ENCODE data around the gene FBXO36.
"Not testable (repeated sequence)": the region's sequence is repeated elsewhere in the genome, so short reads cannot be mapped to it uniquely, and the experiment has no call there.

The FBXO36 gene

DNA sequence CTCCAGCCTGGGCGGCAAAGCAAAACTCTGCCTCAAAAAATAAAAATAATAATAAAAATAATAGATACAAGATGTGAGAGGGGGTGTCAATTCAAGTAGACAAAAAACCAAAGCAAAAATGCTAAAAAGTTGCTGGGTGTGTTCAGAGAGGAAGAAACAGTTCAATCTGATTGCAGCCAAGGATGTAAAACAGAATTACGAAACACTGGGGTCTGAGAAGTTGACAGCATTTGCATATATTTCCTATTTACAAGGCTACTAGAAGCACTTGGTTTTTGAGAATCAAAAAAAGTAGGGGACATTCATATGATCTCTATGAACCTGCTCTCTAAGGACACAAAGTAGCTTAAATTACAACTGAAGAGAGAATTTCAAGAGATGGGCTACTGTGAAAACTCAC is 8.1 kb upstream of the FBXO36 start:
- no peak for DNase-seq

DNA sequence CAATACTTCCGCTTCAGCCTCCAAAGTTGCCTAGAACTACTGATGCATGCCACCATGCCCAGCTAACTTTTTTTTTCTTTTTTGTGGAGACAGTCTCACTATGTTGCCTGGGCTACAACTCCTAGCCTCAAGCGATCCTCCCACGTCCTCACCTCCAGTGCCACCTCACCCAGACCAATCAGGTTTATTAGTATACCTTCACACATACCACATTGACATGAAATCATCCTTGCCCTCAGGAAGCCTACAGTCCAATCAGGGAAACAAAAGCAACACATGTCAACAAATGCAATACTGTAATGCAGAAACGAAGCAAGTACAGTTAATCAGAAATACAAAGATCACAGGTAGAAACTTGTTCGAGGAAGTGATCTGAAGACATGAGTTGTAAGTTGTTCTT is 4.5 kb upstream of the FBXO36 start:
- no peak for DNase-seq

DNA sequence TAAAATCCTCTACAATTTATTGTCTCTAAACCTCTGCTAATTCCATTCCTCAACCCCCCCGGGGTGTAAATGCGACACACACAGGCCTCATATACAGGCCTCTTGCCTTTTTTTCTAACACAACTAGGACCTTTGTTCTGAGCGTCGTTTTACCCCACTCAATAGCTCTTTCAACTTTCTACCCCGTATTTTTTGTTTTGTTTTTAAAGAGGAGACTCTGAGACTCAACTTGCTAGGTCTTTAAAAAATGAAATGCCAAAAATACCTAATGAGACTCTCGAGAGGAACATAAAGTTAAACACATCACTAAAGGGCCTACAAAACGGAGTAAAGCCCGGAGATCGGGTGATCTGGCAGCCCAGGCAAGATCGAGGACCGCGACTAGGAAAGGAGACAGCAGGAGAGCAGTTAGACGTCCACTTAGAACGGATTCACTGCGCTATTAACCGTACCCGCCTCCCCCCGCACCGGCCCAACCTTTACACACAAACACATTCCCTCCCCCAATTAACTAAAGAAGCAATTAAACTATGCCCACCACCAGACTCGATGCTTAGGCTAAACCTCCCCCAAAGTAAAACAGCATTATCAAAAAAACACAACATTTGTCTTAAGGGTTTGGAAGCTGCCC is 2.2 kb upstream of the FBXO36 start:
- no peak for DNase-seq

DNA sequence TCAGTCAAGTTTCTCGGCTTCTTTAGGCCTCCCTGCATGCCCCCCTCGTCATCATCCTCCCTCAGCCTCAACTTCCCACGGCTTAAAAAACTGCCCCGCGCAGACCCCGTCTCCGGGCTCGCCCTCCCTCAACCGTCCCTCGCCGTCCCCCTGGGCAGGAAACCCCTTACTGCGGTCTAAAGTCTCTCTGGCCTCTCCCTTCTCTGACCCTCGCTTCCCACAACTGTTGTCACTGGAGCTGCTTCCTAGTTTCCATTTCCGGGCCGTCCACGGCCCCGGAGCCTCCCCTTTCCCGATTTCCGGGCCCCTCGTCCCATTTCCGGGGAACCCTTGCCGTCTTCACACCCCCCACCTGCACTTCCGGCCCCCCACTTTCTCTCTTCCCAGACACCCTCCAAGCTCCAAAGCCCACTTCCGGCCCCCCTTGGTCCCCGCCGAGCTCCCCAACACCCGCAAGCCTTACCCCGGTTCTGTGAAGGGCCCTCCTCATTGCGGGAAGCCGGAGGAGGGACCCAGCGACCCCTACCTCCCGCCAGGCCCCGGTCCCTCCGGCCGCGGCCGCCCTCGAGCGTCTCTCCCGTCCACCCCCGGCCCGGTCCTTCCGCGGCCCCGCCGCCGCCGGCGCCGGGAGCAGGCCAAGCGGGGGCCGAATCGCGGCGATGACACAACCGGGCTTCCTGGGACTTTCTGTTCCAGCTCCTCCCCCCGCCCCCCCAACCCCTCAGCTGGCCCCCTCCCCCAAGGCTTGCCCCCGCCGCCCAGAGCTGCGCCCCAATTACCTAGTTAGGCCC is 1.0 kb upstream of the FBXO36 start:
- no peak for DNase-seq

DNA sequence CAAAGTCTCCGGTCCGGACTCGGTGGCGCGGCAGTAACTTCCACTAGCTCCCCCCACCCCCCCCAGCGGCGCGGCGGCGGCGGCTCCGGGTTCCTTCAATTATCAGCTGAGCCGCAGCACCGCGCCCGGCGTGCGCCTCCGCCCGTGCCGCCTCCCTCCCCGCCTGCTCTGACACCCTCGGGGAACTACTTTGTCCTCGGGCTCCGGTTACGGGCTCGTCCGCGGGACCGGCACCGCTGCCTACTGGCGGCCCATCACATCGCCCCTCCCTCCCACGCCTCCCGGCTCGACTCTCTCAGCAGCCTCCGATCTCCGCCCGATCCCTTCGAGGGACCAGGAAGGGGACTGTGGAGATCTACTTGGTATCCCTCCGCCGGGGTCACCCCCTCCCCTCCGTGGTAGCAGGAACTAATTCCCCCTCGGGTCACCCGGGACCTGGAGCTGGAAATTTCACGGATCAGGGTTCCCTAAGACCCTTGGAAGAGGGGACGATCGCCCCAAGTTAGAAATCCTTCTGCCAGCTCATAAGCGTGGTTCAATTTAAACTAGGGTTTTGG is 333 bp upstream of the FBXO36 start, which contains the start of gene TRIP12:
TSS of gene TRIP12 (minus strand) at position 118 of the 557 bp plus-strand sequence. CDS start 41,930 bp downstream, outside the sequence.
- no peak for DNase-seq

DNA sequence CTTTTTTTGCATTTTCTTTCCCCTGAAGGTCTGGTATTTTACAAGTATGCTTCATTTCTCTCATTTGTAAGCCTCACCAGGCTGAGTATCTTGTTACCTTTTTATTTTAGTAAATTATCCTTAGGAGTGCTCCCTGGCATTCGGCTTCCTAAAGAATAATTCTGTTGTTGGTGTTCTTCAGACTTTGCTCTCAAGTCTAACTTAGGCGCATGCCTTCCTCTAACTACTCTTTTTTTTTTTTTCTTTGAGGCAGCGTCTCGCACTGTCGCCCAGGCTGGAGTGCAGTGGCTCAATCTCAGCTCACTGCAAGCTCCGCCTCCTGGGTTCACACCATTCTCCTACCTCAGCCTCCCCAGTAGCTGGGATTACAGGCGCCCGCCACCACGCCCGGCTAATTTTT is 2.2 kb downstream of the FBXO36 start:
- DNase-seq = not testable (repeated sequence)

DNA sequence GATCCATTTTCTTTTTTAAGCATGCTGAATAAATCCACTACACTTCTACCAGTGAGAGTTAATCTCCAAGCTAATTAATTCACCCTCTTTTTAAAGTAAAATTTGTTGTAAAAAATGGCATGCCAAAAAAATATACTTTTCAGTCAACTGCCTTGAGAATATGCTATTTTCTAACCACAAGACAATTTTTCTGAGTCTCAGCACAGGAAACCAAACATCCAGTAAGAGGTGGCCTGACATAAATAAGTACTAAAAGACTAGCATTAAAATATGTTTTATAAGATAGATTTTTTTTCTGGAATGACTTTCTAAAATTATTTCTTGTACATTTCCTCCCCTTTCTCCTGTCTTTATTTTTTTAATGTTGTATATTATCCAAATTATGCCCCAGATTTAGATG is 2.9 kb downstream of the FBXO36 start:
- DNase-seq = no peak

DNA sequence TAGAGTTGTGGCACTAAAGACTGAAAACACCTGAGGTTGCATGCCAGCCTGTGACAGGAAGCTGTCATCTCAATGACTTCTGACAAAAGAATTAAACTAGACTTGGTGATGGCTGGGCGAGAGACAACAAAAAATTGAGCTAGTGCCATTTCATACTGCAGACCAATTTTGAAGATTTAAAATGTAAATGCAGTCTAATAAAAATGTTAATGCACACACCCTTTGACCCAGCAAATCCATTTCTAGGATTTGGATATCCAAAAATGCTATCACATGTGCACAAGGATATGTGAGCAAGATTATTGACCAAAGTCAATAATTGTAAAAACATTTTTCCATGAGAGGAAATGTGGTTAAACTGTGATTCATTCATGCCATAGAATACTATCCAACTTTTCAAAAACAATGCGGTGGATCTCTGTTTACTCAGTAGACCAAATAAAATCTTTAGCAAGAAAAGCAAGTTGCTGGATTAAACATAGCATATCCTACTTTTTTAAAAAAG is 5.6 kb downstream of the FBXO36 start:
- no peak for DNase-seq

DNA sequence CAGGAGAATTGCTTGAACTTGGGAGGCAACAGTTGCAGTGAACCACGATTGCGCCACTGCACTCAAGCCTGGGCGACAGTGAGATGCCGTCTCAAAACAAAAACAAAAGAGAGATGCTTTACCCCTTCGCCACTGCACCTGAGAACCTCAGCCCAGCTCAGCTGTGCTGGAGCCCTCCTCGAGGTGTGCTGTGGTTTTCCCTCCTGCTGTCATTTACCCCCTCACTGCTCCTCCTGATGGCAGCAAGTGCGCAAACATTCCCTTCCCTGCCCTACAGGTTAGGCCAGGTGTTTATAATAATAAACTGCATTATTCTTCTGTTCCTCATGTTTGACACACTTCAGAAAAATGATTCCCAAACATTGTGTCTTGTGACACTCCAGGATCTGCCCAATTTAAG is 8.4 kb downstream of the FBXO36 start:
- DNase-seq = no peak

DNA sequence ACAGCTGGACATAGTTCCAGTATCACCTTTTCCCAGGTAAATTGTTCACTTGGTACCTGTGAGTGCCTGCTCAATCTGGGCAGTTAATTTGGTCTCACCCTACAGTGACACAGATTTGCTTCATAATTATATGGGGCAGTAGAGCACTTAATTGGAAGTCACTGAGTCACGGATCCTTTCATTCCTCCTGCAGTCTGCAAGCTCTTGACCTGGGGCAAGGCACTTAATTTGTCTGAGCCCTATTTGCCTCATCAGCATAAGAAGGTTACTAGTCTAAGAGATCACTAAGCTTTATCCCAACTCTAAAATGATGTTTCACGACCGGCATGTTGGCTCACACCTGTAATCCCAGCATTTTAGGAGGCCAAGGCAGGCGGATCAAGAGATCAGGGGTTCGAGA is 8.9 kb downstream of the FBXO36 start:
- DNase-seq = no peak

DNA sequence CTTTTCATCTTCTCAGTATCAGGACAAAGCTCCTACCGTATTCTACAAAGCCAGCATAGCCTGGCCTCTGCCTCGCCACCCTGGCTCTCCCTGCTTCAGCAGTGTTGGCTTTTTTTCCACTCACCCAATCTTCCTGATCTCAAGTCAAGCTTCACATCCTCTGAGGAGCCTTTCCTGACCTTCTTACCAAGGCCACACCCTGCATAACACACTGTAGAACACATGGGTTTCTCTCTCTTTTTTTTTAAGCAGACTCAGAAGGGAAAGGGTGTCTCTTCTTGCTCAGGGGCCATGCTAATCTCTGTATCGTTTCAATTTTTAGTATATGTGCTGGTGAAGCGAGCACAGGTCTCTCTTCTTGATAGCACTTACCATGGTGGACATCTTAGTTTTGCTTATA is 15.2 kb downstream of the FBXO36 start:
- DNase-seq = no peak

DNA sequence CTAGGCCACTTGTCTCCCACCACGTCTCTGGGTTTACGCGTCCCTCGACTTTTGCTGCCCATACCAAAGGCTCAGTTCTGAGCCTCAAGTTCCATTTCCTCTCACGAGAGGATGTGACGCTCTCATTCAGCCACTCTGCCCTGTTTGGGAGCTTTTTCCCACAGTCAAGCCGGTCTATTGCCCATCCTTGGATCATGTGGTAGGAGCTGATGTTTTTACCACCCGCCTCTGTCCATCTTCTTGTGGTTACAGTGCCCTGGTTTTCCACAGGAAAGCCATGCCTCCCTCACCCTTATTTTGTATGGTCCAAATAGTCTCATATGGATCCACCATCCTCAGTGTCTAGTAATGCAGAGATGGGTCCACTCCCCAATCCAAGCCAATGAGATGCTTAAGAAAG is 20.4 kb downstream of the FBXO36 start:
- no peak for DNase-seq

DNA sequence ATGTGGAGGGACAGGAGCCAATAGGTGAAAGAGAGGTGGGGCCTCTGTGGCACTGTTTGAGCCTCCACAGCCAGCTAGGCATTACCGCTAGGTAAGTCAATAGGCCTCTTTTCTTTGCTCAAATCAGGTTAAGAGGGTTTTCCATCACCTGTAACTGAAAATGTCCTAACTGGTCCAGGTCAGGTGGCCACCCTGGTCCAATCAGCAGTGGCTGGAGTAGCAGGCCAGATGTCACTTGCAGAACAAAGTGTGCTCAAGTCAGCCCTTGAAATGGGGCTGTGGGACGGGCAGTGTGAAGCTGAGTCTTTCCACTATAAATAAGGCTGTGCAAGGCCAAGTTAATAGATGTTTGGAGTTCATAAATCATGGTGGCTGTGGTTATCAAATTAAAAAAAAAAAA is 20.9 kb downstream of the FBXO36 start:
- no peak for DNase-seq

DNA sequence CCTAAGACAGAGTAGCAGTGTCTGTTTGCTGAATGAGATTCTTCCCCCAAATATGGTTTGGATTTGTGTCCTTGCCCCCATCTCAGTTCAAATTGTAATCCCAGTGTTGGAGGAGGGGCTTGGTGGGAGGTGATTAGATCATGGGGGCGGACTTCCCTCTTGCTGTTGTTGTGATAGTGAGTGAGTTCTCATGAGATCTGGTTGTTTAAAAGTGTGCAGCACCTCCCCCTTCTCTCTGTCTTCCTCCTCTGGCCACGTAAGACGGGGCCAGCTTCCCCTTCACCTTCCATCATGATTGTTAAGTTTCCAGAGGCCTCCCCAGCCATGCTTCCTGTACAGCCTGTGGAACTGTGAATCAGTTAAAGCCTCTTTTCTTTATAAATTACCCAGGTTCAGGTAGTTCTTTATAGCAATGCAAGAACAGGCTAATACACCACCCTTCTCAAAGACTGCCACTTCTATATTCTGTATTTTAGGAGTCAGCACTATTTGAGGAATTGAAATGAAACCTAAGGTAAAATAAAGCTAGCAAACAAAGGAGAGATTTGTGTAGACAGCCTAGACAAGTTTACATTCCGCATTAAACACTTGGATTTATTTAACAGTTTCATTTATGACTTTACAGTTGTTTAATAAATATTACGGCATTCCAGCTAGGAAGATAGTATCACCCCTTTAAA is 21.6 kb downstream of the FBXO36 start:
- no peak for DNase-seq

DNA sequence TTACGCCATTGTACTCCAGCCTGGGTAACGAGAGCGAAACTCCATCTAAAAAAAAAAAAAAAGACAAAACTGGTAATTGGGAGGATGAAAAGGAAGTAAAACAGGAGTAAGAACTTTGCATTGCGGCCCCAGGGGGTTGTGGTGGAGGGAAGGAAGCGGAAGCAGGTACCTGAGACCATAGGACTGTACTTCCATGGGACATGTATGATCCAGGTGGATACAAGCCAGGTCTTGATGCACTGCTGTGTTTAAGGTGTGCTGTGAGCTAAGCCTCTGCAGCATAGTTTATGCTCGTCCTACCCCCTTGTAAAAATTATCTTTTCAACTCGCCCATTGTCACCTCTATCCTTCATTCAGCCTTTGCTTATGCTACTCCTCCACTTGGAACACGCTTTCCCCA is 23.7 kb downstream of the FBXO36 start:
- no peak for DNase-seq

DNA sequence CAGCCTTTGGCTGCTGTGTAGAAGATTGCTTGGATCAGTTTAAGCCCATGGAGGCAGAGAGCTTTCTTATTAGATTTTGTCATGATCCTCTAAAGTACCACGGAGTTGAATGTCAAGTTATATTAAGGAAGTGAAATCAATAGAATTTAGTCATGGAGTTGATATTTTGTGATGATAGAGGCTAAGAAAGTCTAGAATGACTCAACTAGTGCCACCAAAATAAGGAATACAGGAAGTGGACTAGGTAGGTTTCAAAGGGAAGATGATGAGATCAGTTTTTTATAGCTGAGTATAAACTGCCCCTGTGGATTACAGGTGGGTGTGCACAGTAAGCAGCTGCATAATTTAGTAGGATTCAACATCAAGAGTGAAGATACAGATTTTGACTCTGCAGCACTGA is 25.2 kb downstream of the FBXO36 start:
- DNase-seq = no peak

DNA sequence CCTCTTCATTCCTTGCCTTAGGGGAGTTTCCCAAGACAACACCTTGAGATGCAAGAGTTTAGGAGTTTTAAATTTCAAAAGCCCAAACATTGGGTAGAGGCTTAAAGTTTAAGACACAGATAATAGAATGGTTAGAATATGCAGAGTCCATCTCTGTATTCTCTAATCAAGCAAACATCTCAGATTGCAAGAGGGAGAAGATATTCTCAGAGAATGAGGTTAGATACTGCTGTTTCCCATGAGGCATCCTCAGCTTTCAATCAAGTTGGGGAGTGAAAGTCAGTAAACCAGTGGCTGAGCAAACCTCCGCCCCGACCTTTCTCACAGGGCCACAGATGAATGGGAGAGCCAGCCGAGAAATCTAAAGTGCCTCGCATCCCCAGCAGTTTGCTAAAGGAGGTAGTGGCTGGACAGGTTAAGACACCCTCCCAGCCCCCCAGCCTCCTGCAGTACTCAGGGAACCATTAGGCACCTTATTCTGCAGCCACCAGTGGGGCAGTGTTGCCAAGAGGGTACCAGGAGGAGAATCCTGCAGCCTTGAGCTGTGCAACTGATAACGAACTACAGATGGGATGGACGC is 30.0 kb downstream of the FBXO36 start:
- DNase-seq = no peak

DNA sequence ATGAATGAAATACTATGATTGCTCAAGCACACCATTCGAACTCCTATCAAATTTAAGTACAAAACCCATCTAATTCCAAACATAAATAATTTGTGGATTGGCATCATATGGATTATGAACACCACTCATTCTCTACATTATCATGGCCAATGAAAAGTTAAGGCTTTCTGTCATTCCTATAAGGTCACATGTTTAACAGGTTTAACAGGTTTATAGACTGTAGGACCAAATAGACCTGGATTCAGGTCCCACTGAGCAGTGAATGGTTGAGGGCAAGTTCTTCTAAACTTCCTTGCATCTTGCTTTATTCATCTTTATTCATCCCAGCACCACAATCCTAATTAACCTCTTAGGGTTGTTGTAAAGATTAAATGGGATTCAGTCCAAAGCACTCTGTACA is 33.4 kb downstream of the FBXO36 start:
- no peak for DNase-seq

DNA sequence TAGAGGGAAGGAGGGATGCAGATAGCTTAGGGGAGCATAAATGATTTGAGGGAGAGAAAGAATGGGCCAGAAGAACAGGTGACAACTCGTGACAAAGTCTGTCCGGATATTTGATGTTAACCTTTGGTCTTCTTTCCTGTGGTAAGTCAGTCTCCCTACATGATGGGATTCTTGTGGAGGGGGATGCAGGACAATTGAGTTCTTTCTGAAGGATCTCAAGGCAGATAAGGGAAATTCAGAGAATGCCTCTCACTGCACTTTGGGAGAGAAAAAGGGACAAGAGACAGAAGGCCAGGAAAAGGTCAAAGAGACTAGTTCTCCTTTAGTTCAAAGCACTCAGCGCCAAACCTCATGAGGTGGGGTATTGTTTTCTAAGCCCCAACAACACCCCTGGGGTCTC is 34.2 kb downstream of the FBXO36 start:
- no peak for DNase-seq

DNA sequence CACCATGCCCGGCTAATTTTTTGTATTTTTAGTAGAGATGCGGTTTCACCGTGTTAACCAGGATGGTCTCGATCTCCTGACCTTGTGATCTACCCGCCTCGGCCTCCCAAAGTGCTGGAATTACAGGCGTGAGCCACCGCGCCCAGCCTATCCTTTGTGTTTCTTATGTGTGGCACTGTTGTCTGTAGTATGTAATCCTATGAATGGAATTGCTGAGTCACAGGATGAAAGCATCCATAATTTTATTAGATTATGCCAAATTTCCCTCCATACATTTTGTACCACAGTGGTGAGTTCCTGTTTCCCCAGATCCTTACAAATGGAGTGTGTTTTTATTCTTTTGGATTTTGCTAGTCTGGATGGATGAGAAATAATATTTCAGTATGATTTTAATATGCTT is 41.3 kb downstream of the FBXO36 start:
- DNase-seq = not testable (repeated sequence)

DNA sequence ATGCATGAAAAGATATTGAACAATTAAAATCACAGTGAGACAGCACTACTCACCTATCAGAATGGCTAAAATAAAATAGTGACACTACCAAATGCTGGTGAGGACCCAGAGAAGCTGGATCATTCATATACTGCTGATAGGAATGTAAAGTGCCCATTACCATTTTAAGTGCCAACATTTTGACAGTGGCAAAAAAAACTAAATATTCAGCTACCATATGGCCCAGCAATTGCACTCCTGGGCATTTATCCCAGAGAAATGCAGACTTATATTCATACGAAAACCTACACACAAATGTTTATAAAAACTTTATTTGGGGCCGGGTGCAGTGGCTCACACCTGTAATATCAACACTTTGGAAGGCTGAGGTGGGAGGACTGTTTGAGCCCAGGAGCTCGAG is 47.6 kb downstream of the FBXO36 start:
- no peak for DNase-seq

DNA sequence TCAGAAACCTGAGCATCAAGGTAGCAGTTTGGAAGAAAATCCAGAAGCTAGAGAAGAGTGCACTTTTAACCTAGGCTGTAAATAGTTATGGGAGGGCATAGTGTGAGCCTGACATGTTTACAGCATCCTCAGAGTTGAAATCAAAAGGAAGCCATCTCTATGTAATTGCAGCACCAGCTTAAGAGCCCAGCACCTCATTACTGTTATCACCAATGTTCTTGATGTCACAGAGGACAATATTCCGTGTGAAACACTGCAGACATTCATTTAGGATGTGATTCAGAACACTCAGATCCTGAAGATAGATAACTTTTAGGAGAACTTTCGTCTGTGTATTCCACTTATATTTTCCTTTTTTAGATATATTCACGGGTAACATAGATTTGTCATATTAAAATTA is 48.1 kb downstream of the FBXO36 start:
- DNase-seq = no peak

DNA sequence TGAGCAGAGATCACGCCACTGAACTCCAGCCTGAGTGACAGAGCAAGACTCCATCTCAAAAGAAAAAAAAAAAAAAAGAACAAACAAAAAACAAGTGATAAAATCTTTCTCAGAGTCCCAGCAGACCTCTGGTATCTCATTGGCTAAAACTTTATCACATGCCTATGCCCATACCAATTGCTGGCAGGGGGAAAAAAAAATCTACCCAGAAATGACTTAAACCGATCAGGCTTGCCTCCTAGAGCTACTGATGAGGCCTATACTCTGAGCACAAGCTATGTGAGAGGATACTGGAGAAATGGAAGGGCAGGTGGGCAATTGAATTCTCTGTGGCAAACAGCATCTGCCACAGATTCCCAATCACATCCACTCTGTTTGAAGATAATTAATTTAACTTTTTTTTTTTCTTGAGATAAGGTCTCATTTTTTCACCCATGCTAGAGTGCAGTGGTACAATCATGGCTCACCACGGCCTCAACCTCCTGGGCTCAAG is 49.0 kb downstream of the FBXO36 start:
- no peak for DNase-seq
